Duodenal mucosa (tissue), 2 donors: ENCODE results near the gene MT1E.
"Not testable (repeated sequence)": the region's sequence is repeated elsewhere in the genome, so short reads cannot be mapped to it uniquely, and the experiment has no call there.

Experiments
- H3K27ac ChIP-seq: one replicate; pipeline ENCODE4 v1.7.0; 2013; ENCODE audit warnings: low read depth, low read length
- H3K27me3 ChIP-seq, 2 donors: one replicate each; pipeline ENCODE4 v1.7.0; 2013; ENCODE audit warnings: low read length in 2 of 2, control low read depth in 1 of 2; ENCODE audit not compliant: insufficient read depth in 2 of 2, control insufficient read depth in 1 of 2
- H3K36me3 ChIP-seq, 2 donors: one replicate each; pipeline ENCODE4 v1.7.0; 2013; ENCODE audit warnings: low read length in 2 of 2, control low read depth in 1 of 2; ENCODE audit not compliant: insufficient read depth in 2 of 2, control insufficient read depth in 1 of 2
- H3K4me1 ChIP-seq, 2 donors: one replicate each; pipeline ENCODE4 v1.7.0; 2013; ENCODE audit warnings: low read length in 2 of 2, control low read depth in 1 of 2; ENCODE audit not compliant: insufficient read depth in 2 of 2, control insufficient read depth in 1 of 2
- H3K4me3 ChIP-seq, 2 donors: one replicate each; pipeline ENCODE4 v1.7.0; 2013; ENCODE audit warnings: low read length in 2 of 2, low read depth in 1 of 2
- H3K9ac ChIP-seq, 2 donors: one replicate each; pipeline ENCODE4 v1.7.0; 2013; ENCODE audit warnings: low read length in 2 of 2, low read depth in 1 of 2
- H3K9me3 ChIP-seq, 2 donors: one replicate each; pipeline ENCODE4 v1.7.0; 2013; ENCODE audit warnings: low read length in 2 of 2, control low read depth in 1 of 2; ENCODE audit not compliant: control insufficient read depth in 1 of 2

The MT1E gene

GRCh38 chr16:56658327-56658875 lies 32.8 kb downstream of the MT1E start:
- H3K4me1 ChIP-seq = peaks cover 15 to 17% of the 10 kb centered on the region in 2 donors
- H3K4me3 ChIP-seq = peak overlapping the region; percentile 88 to 99
- H3K27ac ChIP-seq = peak overlapping the region; percentile 82
- peak overlapping the region; percentile 95 to 99 for H3K9ac ChIP-seq
- H3K9me3 ChIP-seq = no peaks in the 10 kb centered on the region
- H3K27me3 ChIP-seq = no peaks in the 10 kb centered on the region
- peaks cover 0 to 7% of the 10 kb centered on the region in 2 donors for H3K36me3 ChIP-seq

GRCh38 chr16:56662357-56663354 lies 37.1 kb downstream of the MT1E start:
- H3K9ac ChIP-seq = no peak overlapping the region
- H3K36me3 ChIP-seq = peaks cover 4 to 7% of the 10 kb centered on the region in 2 donors
- peaks cover 0 to 6% of the 10 kb centered on the region in 2 donors for H3K27me3 ChIP-seq
- peaks cover 11 to 13% of the 10 kb centered on the region in 2 donors for H3K4me1 ChIP-seq
- H3K9me3 ChIP-seq = no peaks in the 10 kb centered on the region
- no peak overlapping the region for H3K27ac ChIP-seq
- peak overlapping the region; percentile 34 to 38 for H3K4me3 ChIP-seq

- Histone ChIP-seq H3K4me3 (no peak overlapping the region), H3K9ac (no peak overlapping the region), H3K27me3 (peaks cover 0 to 19% of the 10 kb centered on the region in 2 donors), H3K9me3 (no peaks in the 10 kb centered on the region), H3K27ac (no peak overlapping the region), H3K36me3 (peaks cover 6 to 7% of the 10 kb centered on the region in 2 donors), H3K4me1 (peaks cover 14 to 18% of the 10 kb centered on the region in 2 donors)
Observed at GRCh38 chr16:56664506-56664905, 38.9 kb downstream of the MT1E start.

- not testable (repeated sequence) for H3K9ac ChIP-seq, H3K9me3 ChIP-seq, H3K27ac ChIP-seq, H3K36me3 ChIP-seq
- Histone ChIP-seq H3K27me3 (peaks cover 0 to 19% of the 10 kb centered on the region in 2 donors), H3K4me3 (peak overlapping the region in 1 of 2 donors; percentile 92), H3K4me1 (peaks cover 13 to 21% of the 10 kb centered on the region in 2 donors)
Observed at GRCh38 chr16:56665286-56666261, 40.0 kb downstream of the MT1E start.

GRCh38 chr16:56667581-56668571 lies 42.3 kb downstream of the MT1E start, which contains the start of gene MT1G:
MT1G (minus strand) TSS chr16:56668065; CDS start chr16:56667993, 72 bp downstream.
- Histone ChIP-seq H3K4me1 (peaks cover 13 to 23% of the 10 kb centered on the region in 2 donors), H3K36me3 (peaks cover 0 to 11% of the 10 kb centered on the region in 2 donors), H3K27me3 (peaks cover 0 to 19% of the 10 kb centered on the region in 2 donors), H3K9ac (peak within 1 kb of the TSS; percentile 43 to 95), H3K9me3 (no peaks in the 10 kb centered on the region), H3K4me3 (peak within 1 kb of the TSS; percentile 75 to 92), H3K27ac (peak within 1 kb of the TSS; percentile 79)

- no peaks in the 10 kb centered on the region for H3K9me3 ChIP-seq
- H3K27me3 ChIP-seq = peaks cover 0 to 17% of the 10 kb centered on the region in 2 donors
- H3K36me3 ChIP-seq = peaks cover 0 to 11% of the 10 kb centered on the region in 2 donors
- peaks cover 13 to 23% of the 10 kb centered on the region in 2 donors for H3K4me1 ChIP-seq
- H3K4me3 ChIP-seq = peak within 1 kb of the TSS; percentile 75 to 92
- peak within 1 kb of the TSS; percentile 55 to 95 for H3K9ac ChIP-seq
- peak within 1 kb of the TSS; percentile 74 for H3K27ac ChIP-seq
Observed at GRCh38 chr16:56669005-56669839, 43.6 kb downstream of the MT1E start, which contains the start of gene MT1H. MT1H (plus strand) TSS chr16:56669814; CDS start chr16:56669885, 71 bp downstream.

- peaks cover 13 to 23% of the 10 kb centered on the region in 2 donors for H3K4me1 ChIP-seq
- no peaks in the 10 kb centered on the region for H3K9me3 ChIP-seq
- peak overlapping the region; percentile 55 to 78 for H3K9ac ChIP-seq
- peaks cover 0 to 14% of the 10 kb centered on the region in 2 donors for H3K27me3 ChIP-seq
- peaks cover 0 to 11% of the 10 kb centered on the region in 2 donors for H3K36me3 ChIP-seq
- H3K27ac ChIP-seq = peak overlapping the region; percentile 41
- H3K4me3 ChIP-seq = peak overlapping the region; percentile 56 to 78
Observed at GRCh38 chr16:56669840-56670619, 44.4 kb downstream of the MT1E start.

GRCh38 chr16:56670620-56670934 lies 45.0 kb downstream of the MT1E start:
- peak overlapping the region; percentile 55 to 78 for H3K9ac ChIP-seq
- H3K9me3 ChIP-seq = no peaks in the 10 kb centered on the region
- H3K36me3 ChIP-seq = peaks cover 0 to 11% of the 10 kb centered on the region in 2 donors
- H3K4me1 ChIP-seq = peaks cover 13 to 27% of the 10 kb centered on the region in 2 donors
- H3K27ac ChIP-seq = peak overlapping the region; percentile 41
- peak overlapping the region; percentile 56 to 78 for H3K4me3 ChIP-seq
- H3K27me3 ChIP-seq = peaks cover 0 to 14% of the 10 kb centered on the region in 2 donors
